K562 (cell line): ENCODE data around the gene NLK. TPM values are rescaled to one million over a fixed set of nuclear protein-coding genes. Genes with fewer than 3 reads are reported as not detected.

Experiments
- BCOR ChIP-seq: fragments of 450-650 bp; IDR thresholded peaks from 2 replicates; pipeline ENCODE4 v1.6.1; 2016
- CBX3 ChIP-seq, 2 experiments: IDR thresholded peaks; 1 replicate in 1 of 2; 2 replicates in 1 of 2; pipeline ENCODE4 v1.6.1; 2012; ENCODE audit warnings: inconsistent platforms in 2 of 2, low read length in 2 of 2, borderline replicate concordance in 1 of 2, control low read depth in 1 of 2
- CREB3L1 ChIP-seq: fragments of 450-650 bp; IDR thresholded peaks from 2 replicates; pipeline ENCODE4 v1.6.1; 2014; ENCODE audit warnings: low read depth, mild to moderate bottlenecking, moderate library complexity, borderline replicate concordance
- E2F1 ChIP-seq: sonication (generic); formaldehyde crosslinking; IDR thresholded peaks from 2 replicates; pipeline ENCODE4 v1.8.1; 2023; ENCODE audit warnings: mild to moderate bottlenecking, missing genetic modification reagents, moderate library complexity
- ELF4 ChIP-seq: fragments of 450-650 bp; formaldehyde crosslinking; IDR thresholded peaks from 2 replicates; pipeline ENCODE4 v1.4.0; 2022; ENCODE audit warnings: missing genetic modification characterization
- HMG20B ChIP-seq: fragments of 250-450 bp; sonication (Bioruptor Pico); IDR thresholded peaks from 2 replicates; pipeline ENCODE4 v1.5.0; 2021; ENCODE audit warnings: mild to moderate bottlenecking
- MCM7 ChIP-seq, 2 experiments: fragments of 450-650 bp; IDR thresholded peaks; 2 replicates each; pipeline ENCODE4 v1.6.1; 2016 to 2018
- MYNN ChIP-seq, 2 experiments: sonication (generic); formaldehyde crosslinking in 1 of 2; IDR thresholded peaks; 2 replicates each; pipeline versions ENCODE4 v1.5.0 to v1.6.1; 2016 to 2020; ENCODE audit warnings: antibody characterized with exemption in 1 of 2, missing genetic modification reagents in 1 of 2
- NR2C1 ChIP-seq, 2 experiments: fragments of 450-650 bp; IDR thresholded peaks; 2 replicates each; pipeline ENCODE4 v1.6.1; 2017; ENCODE audit warnings: mild to moderate bottlenecking in 2 of 2, antibody characterized with exemption in 1 of 2, inconsistent platforms in 1 of 2, missing compliant biosample characterization in 1 of 2, missing genetic modification characterization in 1 of 2
- SAP30 ChIP-seq: fragments of 200-600 bp; sonication (generic); IDR thresholded peaks from 2 replicates; pipeline ENCODE4 v1.6.1; 2012; ENCODE audit warnings: borderline replicate concordance, low read depth, mild to moderate bottlenecking, moderate library complexity, low read length, control low read depth, inconsistent platforms; ENCODE audit not compliant: insufficient read depth, poor library complexity, severe bottlenecking
- SLC30A9 ChIP-seq: fragments of 250-450 bp; sonication (Bioruptor Pico); IDR thresholded peaks from 2 replicates; pipeline ENCODE4 v1.8.0; 2022; ENCODE audit warnings: mild to moderate bottlenecking, moderate library complexity
- SMARCA4 ChIP-seq: fragments of 450-650 bp; IDR thresholded peaks from 2 replicates; pipeline ENCODE4 v1.6.1; 2016
- TCF3 ChIP-seq: sonication (generic); formaldehyde crosslinking; IDR thresholded peaks from 2 replicates; pipeline ENCODE4 v1.4.0; 2020; ENCODE audit warnings: mild to moderate bottlenecking, missing genetic modification reagents
- ZEB2 ChIP-seq: fragments of 450-650 bp; IDR thresholded peaks from 2 replicates; pipeline ENCODE4 v1.6.1; 2016
- ZNF316 ChIP-seq: fragments of 450-650 bp; IDR thresholded peaks from 2 replicates; pipeline ENCODE4 v1.6.1; 2016
- ZNF384 ChIP-seq: IDR thresholded peaks from 2 replicates; pipeline ENCODE4 v1.6.1; 2012; ENCODE audit warnings: low read depth, low read length, improper control_type of control experiment
- ZNF431 ChIP-seq: sonication (generic); formaldehyde crosslinking; IDR thresholded peaks from 2 replicates; pipeline ENCODE4 v1.8.0; 2022; ENCODE audit warnings: mild to moderate bottlenecking, missing genetic modification reagents
- ZNF449 ChIP-seq: fragments of 250-450 bp; sonication (Bioruptor Pico); IDR thresholded peaks from 2 replicates; pipeline ENCODE4 v1.8.0; 2022; ENCODE audit warnings: moderate library complexity, mild to moderate bottlenecking, inconsistent platforms
- ZNF57 ChIP-seq: fragments of 450-650 bp; formaldehyde crosslinking; IDR thresholded peaks from 2 replicates; pipeline ENCODE4 v1.4.0; 2020; ENCODE audit warnings: mild to moderate bottlenecking, moderate library complexity
- ZNF592 ChIP-seq: fragments of 450-650 bp; IDR thresholded peaks from 2 replicates; pipeline ENCODE4 v1.6.1; 2017; ENCODE audit warnings: antibody characterized with exemption, mild to moderate bottlenecking
- ZSCAN32 ChIP-seq: fragments of 450-650 bp; formaldehyde crosslinking; IDR thresholded peaks from 2 replicates; pipeline ENCODE4 v1.4.0; 2020; ENCODE audit warnings: mild to moderate bottlenecking, moderate library complexity
- polyA plus RNA-seq, 8 experiments: library from polyadenylated mRNA; depleted of rRNA in 4 of 8; stranded (reverse) in 5 of 8; unstranded in 3 of 8; fragments of >200 nt; fragmentation: Nextera tagmentation in 2 of 8; fragmentation: Illumina TruSeq in 1 of 8; extraction: Ambion mirVana in 2 of 8; extraction: Trizol in 1 of 8; gene quantifications; 2 replicates each; pipeline versions ENCODE4 v1.2.1 to v1.2.3, GENCODE V29; 2011 to 2014; ENCODE audit warnings: inconsistent platforms in 1 of 8, missing spikeins in 1 of 8
- total RNA-seq, 7 experiments: library from RNA; depleted of rRNA in 6 of 7; stranded (reverse); fragments of >200 nt in 6 of 7; fragmentation: Illumina TruSeq in 2 of 7; extraction: Trizol in 2 of 7; gene quantifications; 2 replicates each; pipeline versions ENCODE4 v1.2.1 to v1.2.3, GENCODE V29; 2011 to 2021; ENCODE audit warnings: low replicate concordance in 1 of 7

The NLK gene
- total and polyA plus RNA-seq, 9 of the 15 experiments (the other 6 are each of a cell fraction or from before 2014, with no cell fraction given): 10.9 to 59.6 (median 26.7) TPM

- TF ChIP-seq ZNF592 (no peak), NR2C1 (IDR thresholded peaks at IDR 0.05) (peak; percentile 42; the same call in 1 of the 2 replicates), NR2C1 (tag; IDR thresholded peaks at IDR 0.05) (peak; percentile 85), CBX3 (IDR thresholded peaks at IDR 0.05; ENCODE audit: borderline replicate concordance in 1 of 2, low read length in 2 of 2) (peak in 1 of 2 experiments; percentile 68; a peak in 1 of 3 replicates), ZSCAN32 (no peak), E2F1 (CRISPR knock-in tag) (no peak), CREB3L1 (0 out of 2 replicates have a peak, but pooled peaks have one; percentile 17), ZNF449 (CRISPR knock-in tag) (peak; percentile 45; the same call in 1 of the 2 replicates), ZNF316 (peak; percentile 97), TCF3 (CRISPR knock-in tag) (peak; percentile 95), ELF4 (CRISPR knock-in tag) (no peak), ZNF57 (CRISPR knock-in tag) (no peak), ZNF431 (CRISPR knock-in tag) (no peak), HMG20B (no peak), BCOR (peak; percentile 93), MCM7 (IDR thresholded peaks at IDR 0.05) (no peak), SAP30 (no peak), MYNN (IDR thresholded peaks at IDR 0.05) (no peak), MYNN (CRISPR knock-in tag; IDR thresholded peaks at IDR 0.05) (no peak), SMARCA4 (peak; percentile 99), SLC30A9 (CRISPR knock-in tag) (no peak), ZNF384 (peak; percentile 70), ZEB2 (peak; percentile 96)
Measured at GRCh38 chr17:28173031-28173561, 130.6 kb downstream of the NLK start (continued).
